Measurements from ENCODE around the gene TC2N.
"Not testable (repeated sequence)": the region's sequence is repeated elsewhere in the genome, so short reads cannot be mapped to it uniquely, and the experiment has no call there.

TC2N gene

GRCh38 chr14:91867316-91867988 lies at the start of gene TC2N:
Gene TC2N (minus strand): TSS chr14:91867536. CDS start chr14:91813769, 53,767 bp downstream.
- DNase-seq: no peak

GRCh38 chr14:91912035-91912434 lies 44.7 kb upstream of the TC2N start:
- no peak for DNase-seq

- DNase-seq: peak; percentile 45
These were observed 44.2 kb upstream of the TC2N start for GRCh38 chr14:91911474-91912032.

GRCh38 chr14:91910196-91910595 lies 42.9 kb upstream of the TC2N start:
- no peak for DNase-seq

GRCh38 chr14:91906374-91906773 lies 39.0 kb upstream of the TC2N start:
- DNase-seq: no peak

GRCh38 chr14:91904956-91905645 lies 37.8 kb upstream of the TC2N start:
- DNase-seq: no peak

GRCh38 chr14:91904483-91904882 lies 37.1 kb upstream of the TC2N start:
- no peak for DNase-seq

GRCh38 chr14:91903070-91903469 lies 35.7 kb upstream of the TC2N start:
- DNase-seq: no peak

- DNase-seq: no peak
These were observed 35.0 kb upstream of the TC2N start for GRCh38 chr14:91902336-91902735.

GRCh38 chr14:91901449-91902226 lies 34.3 kb upstream of the TC2N start:
- no peak for DNase-seq

- no peak for DNase-seq
These were observed 32.5 kb upstream of the TC2N start for GRCh38 chr14:91899806-91900205.

GRCh38 chr14:91899213-91899612 lies 31.9 kb upstream of the TC2N start:
- no peak for DNase-seq

- no peak for DNase-seq
These were observed 31.0 kb upstream of the TC2N start for GRCh38 chr14:91898372-91898771.

- DNase-seq: not testable (repeated sequence)
These were observed 30.4 kb upstream of the TC2N start for GRCh38 chr14:91897716-91898115.

GRCh38 chr14:91897106-91897701 lies 29.9 kb upstream of the TC2N start:
- DNase-seq: peak; percentile 32

GRCh38 chr14:91896419-91896818 lies 29.1 kb upstream of the TC2N start:
- no peak for DNase-seq

GRCh38 chr14:91893669-91894068 lies 26.3 kb upstream of the TC2N start:
- DNase-seq: no peak

- no peak for DNase-seq
These were observed 25.7 kb upstream of the TC2N start for GRCh38 chr14:91893007-91893406.

- no peak for DNase-seq
These were observed 24.4 kb upstream of the TC2N start for GRCh38 chr14:91891721-91892220.

- no peak for DNase-seq
These were observed 23.8 kb upstream of the TC2N start for GRCh38 chr14:91891101-91891500.

- DNase-seq: no peak
These were observed 23.0 kb upstream of the TC2N start for GRCh38 chr14:91890291-91890749.

- DNase-seq: no peak
These were observed 22.3 kb upstream of the TC2N start for GRCh38 chr14:91889477-91890211.

Data from NCI-H345 (cell line).